Measurements from ENCODE around the gene SEPTIN12. TPM values are rescaled to one million over a fixed set of nuclear protein-coding genes. Genes with fewer than 3 reads are reported as not detected.

The SEPTIN12 gene
- total and polyA plus RNA-seq, 4 donors: not detected

DNA sequence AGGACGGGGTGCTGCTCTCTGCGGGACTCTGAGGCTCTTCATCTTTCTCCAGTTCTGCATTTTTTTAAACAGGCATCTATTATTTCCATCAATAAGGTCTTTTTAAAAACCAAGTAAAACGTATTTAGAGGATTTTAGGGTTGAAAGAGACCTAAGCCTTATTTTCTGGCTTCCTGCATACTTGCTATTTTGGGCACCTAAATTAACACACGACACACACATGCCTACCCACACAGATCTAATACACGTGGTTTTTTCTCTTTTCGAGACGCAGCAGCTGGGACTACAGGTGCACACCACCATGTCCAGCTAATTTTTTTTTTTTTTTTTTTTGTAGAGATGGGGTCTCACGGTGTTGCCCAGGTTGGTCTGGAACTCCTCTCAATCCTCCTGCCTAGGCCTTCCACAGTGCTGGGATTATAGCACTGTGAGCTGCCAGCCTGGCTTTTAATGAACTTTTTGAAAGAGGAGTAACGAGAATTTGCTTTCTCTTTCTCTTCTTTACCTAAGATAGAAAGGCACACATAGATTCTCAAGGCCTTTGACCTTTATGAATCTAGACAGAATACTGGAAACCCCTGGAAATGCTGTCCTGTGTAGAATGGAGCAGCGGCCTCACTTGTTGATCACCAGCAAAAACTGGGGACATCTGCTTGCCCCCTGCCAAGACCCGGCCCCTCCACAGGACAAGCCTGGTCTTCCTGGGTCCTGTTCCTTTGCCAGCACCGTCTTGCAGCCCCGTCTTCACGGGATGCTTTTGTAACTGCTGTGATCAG lies 40.1 kb downstream of the SEPTIN12 start:
- H3K4me1 ChIP-seq (ENCODE audit: control insufficient read depth in 4 of 4, insufficient read depth in 4 of 4, low read length in 3 of 4): peaks cover 0 to 5% (median 3%) of the 10 kb centered on the region in 4 donors
- TF ChIP-seq FOXA1 (IDR thresholded peaks at IDR 0.05) (no peak), ZBTB33 (IDR thresholded peaks at IDR 0.05) (no peak), SP1 (IDR thresholded peaks at IDR 0.05) (no peak), RAD21 (IDR thresholded peaks at IDR 0.05) (no peak), RXRA (IDR thresholded peaks at IDR 0.05) (no peak), FOXA2 (IDR thresholded peaks at IDR 0.05) (no peak), TAF1 (conservative IDR thresholded peaks at IDR 0.05) (no peak), JUND (IDR thresholded peaks at IDR 0.05) (no peak), HNF4A (conservative IDR thresholded peaks at IDR 0.05) (no peak), HNF4G (IDR thresholded peaks at IDR 0.05) (no peak)
- H3K27ac ChIP-seq (ENCODE audit: low read depth in 1 of 2, low read length in 2 of 2): no peak overlapping the region
- WGBS: 81% methylated on average over 14 of the region's 14 CpGs
- no peak overlapping the region for H3K4me3 ChIP-seq (ENCODE audit: low read depth in 1 of 3, low read length in 3 of 3)
- peaks cover 12 to 29% (median 14%) of the 10 kb centered on the region in 4 donors for H3K36me3 ChIP-seq (ENCODE audit: control insufficient read depth in 4 of 4, insufficient read depth in 3 of 4, low read depth in 1 of 4, low read length in 3 of 4)
- H3K9ac ChIP-seq (ENCODE audit: low read depth in 1 of 2, low read length in 2 of 2): no peak overlapping the region
- no peaks in the 10 kb centered on the region for H3K9me3 ChIP-seq (ENCODE audit: control insufficient read depth in 4 of 4, low read length in 3 of 4)
- no peaks in the 10 kb centered on the region for H3K27me3 ChIP-seq (ENCODE audit: control insufficient read depth in 4 of 4, insufficient read depth in 4 of 4, low read length in 3 of 4)
- DNase-seq (ENCODE audit: low spot score): no peak

DNA sequence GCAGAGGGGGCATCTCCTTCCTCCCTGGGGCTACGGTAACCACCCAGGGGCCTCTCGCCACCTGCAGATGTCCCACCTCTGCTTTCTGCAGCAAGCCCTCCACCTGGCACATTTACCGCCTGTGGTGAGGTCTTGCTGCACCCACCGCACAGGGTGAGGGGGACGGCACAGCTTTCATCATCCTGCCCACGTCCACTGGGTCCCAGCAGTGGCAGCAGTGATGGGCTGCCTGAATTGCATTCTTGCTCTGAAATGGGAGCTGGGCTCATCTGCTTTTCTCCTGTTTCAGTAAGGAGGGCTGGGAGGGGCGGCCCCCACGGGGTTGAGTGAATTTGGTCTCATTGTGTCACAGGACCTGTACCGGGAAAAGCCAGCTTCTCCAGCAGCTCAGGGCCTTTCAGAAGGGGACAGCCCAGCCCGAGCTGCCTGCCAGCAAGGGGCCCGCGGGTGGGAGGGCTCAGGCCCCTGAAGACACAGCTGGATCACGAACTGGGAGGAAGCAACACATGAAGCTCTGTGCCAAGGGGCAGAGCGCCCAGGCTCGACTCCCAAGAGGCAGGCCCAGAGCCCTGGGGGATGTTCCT lies 41.1 kb downstream of the SEPTIN12 start:
- DNase-seq (ENCODE audit: low spot score): no peak
- H3K4me3 ChIP-seq (ENCODE audit: low read depth in 1 of 3, low read length in 3 of 3): no peak overlapping the region
- H3K27ac ChIP-seq (ENCODE audit: low read depth in 1 of 2, low read length in 2 of 2): no peak overlapping the region
- TF ChIP-seq, protein P1, sequence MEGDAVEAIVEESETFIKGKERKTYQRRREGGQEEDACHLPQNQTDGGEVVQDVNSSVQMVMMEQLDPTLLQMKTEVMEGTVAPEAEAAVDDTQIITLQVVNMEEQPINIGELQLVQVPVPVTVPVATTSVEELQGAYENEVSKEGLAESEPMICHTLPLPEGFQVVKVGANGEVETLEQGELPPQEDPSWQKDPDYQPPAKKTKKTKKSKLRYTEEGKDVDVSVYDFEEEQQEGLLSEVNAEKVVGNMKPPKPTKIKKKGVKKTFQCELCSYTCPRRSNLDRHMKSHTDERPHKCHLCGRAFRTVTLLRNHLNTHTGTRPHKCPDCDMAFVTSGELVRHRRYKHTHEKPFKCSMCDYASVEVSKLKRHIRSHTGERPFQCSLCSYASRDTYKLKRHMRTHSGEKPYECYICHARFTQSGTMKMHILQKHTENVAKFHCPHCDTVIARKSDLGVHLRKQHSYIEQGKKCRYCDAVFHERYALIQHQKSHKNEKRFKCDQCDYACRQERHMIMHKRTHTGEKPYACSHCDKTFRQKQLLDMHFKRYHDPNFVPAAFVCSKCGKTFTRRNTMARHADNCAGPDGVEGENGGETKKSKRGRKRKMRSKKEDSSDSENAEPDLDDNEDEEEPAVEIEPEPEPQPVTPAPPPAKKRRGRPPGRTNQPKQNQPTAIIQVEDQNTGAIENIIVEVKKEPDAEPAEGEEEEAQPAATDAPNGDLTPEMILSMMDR (IDR thresholded peaks at IDR 0.05; ENCODE audit: low read depth, low read length, missing input control): no peak
- no peak for TF ChIP-seq HNF4G (IDR thresholded peaks at IDR 0.05)
- no peak for TF ChIP-seq RAD21 (IDR thresholded peaks at IDR 0.05)
- no peak for TF ChIP-seq SP1 (IDR thresholded peaks at IDR 0.05)
- TF ChIP-seq EGR1 (IDR thresholded peaks at IDR 0.05; ENCODE audit: low read depth in 2 of 2): no peak
- TF ChIP-seq YY1 (IDR thresholded peaks at IDR 0.05): no peak
- no peak for TF ChIP-seq TAF1 (conservative IDR thresholded peaks at IDR 0.05)
- TF ChIP-seq NR2F2 (IDR thresholded peaks at IDR 0.05): no peak
- no peak overlapping the region for H3K9ac ChIP-seq (ENCODE audit: low read depth in 1 of 2, low read length in 2 of 2)
- H3K27me3 ChIP-seq (ENCODE audit: control insufficient read depth in 4 of 4, insufficient read depth in 4 of 4, low read length in 3 of 4): no peaks in the 10 kb centered on the region
- H3K9me3 ChIP-seq (ENCODE audit: control insufficient read depth in 4 of 4, low read length in 3 of 4): no peaks in the 10 kb centered on the region
- peaks cover 0 to 6% (median 3%) of the 10 kb centered on the region in 4 donors for H3K4me1 ChIP-seq (ENCODE audit: control insufficient read depth in 4 of 4, insufficient read depth in 4 of 4, low read length in 3 of 4)
- 72% methylated on average over 15 of the region's 15 CpGs for WGBS
- H3K36me3 ChIP-seq (ENCODE audit: control insufficient read depth in 4 of 4, insufficient read depth in 3 of 4, low read depth in 1 of 4, low read length in 3 of 4): peaks cover 8 to 19% (median 9%) of the 10 kb centered on the region in 4 donors

DNA sequence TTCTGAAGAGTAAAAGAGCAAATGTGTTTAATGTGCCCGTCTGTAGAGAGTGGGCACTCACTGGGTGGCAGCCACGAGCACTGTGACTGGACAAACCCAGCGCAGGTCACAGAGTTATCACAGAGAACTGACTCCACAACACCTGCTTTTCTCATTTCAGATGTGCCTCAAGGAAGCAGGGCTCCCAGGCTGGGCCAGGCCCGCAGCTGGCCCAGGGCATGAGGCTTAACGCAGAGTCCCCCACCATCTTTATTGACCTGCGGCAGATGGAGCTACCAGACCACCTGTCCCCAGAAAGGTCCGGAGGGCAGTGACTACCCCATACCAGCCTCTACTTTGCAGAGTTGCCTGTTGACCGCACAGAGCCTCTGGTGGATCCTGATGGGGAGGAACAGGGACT lies 41.9 kb downstream of the SEPTIN12 start:
- Histone ChIP-seq H3K4me1 (ENCODE audit: control insufficient read depth in 4 of 4, insufficient read depth in 4 of 4, low read length in 3 of 4) (peaks cover 0 to 6% (median 3%) of the 10 kb centered on the region in 4 donors), H3K27ac (ENCODE audit: low read depth in 1 of 2, low read length in 2 of 2) (no peak overlapping the region), H3K27me3 (ENCODE audit: control insufficient read depth in 4 of 4, insufficient read depth in 4 of 4, low read length in 3 of 4) (no peaks in the 10 kb centered on the region), H3K9ac (ENCODE audit: low read depth in 1 of 2, low read length in 2 of 2) (no peak overlapping the region), H3K9me3 (ENCODE audit: control insufficient read depth in 4 of 4, low read length in 3 of 4) (no peaks in the 10 kb centered on the region), H3K36me3 (ENCODE audit: control insufficient read depth in 4 of 4, insufficient read depth in 3 of 4, low read depth in 1 of 4, low read length in 3 of 4) (peaks cover 1 to 10% (median 4%) of the 10 kb centered on the region in 4 donors), H3K4me3 (ENCODE audit: low read depth in 1 of 3, low read length in 3 of 3) (no peak overlapping the region)
- no peak for DNase-seq (ENCODE audit: low spot score)
- WGBS: 90% methylated on average over 8 of the region's 8 CpGs
- TF ChIP-seq RAD21 (IDR thresholded peaks at IDR 0.05) (no peak), FOXA2 (IDR thresholded peaks at IDR 0.05) (no peak), EGR1 (IDR thresholded peaks at IDR 0.05; ENCODE audit: low read depth in 2 of 2) (no peak), ATF3 (IDR thresholded peaks at IDR 0.05) (no peak), MAX (IDR thresholded peaks at IDR 0.05) (no peak), JUND (IDR thresholded peaks at IDR 0.05) (no peak), SP1 (IDR thresholded peaks at IDR 0.05) (no peak), FOXA1 (IDR thresholded peaks at IDR 0.05) (no peak)
- TF ChIP-seq, protein P2, sequence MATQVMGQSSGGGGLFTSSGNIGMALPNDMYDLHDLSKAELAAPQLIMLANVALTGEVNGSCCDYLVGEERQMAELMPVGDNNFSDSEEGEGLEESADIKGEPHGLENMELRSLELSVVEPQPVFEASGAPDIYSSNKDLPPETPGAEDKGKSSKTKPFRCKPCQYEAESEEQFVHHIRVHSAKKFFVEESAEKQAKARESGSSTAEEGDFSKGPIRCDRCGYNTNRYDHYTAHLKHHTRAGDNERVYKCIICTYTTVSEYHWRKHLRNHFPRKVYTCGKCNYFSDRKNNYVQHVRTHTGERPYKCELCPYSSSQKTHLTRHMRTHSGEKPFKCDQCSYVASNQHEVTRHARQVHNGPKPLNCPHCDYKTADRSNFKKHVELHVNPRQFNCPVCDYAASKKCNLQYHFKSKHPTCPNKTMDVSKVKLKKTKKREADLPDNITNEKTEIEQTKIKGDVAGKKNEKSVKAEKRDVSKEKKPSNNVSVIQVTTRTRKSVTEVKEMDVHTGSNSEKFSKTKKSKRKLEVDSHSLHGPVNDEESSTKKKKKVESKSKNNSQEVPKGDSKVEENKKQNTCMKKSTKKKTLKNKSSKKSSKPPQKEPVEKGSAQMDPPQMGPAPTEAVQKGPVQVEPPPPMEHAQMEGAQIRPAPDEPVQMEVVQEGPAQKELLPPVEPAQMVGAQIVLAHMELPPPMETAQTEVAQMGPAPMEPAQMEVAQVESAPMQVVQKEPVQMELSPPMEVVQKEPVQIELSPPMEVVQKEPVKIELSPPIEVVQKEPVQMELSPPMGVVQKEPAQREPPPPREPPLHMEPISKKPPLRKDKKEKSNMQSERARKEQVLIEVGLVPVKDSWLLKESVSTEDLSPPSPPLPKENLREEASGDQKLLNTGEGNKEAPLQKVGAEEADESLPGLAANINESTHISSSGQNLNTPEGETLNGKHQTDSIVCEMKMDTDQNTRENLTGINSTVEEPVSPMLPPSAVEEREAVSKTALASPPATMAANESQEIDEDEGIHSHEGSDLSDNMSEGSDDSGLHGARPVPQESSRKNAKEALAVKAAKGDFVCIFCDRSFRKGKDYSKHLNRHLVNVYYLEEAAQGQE (IDR thresholded peaks at IDR 0.05): no peak
